Body of pancreas (tissue), 4 donors: ENCODE measurements around the gene SLC38A9.

ENCODE experiments used
- POLR2A ChIP-seq, 3 donors: fragments of 450-650 bp; IDR thresholded peaks; one replicate each; pipeline ENCODE4 v1.6.1; 2016; ENCODE audit warnings: antibody characterized with exemption in 3 of 3, mild to moderate bottlenecking in 2 of 3
- TF ChIP-seq, protein P1 (sequence below), 7 experiments: fragments of 450-650 bp in 4 of 7; fragments of 200-600 bp in 3 of 7; sonication (generic) in 3 of 7; IDR thresholded peaks; one replicate each; pipeline ENCODE4 v1.5.1; 2016 to 2019; ENCODE audit warnings: antibody characterized with exemption in 7 of 7

DNA sequence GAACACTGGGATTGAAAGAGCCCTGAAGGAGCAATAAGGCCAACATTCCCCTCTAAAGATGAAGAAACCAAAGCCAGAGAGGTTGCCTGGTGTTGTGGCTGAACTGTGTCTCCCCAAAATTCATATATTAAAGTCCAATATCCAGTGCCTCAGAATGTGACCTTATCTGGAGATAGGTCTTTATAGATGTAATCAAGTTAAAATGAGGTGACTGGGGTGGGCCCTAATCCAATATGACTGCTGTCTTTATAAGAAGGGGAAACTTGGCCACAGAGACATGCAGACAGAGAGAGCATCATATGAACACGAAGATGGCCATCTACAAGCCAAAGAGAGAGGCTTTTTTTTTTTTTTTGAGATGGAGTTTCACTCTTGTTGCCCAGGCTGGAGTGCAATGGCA lies 110.5 kb downstream of the SLC38A9 start:
- TF ChIP-seq POLR2A (IDR thresholded peaks at IDR 0.05): no peak
- TF ChIP-seq, protein P1, sequence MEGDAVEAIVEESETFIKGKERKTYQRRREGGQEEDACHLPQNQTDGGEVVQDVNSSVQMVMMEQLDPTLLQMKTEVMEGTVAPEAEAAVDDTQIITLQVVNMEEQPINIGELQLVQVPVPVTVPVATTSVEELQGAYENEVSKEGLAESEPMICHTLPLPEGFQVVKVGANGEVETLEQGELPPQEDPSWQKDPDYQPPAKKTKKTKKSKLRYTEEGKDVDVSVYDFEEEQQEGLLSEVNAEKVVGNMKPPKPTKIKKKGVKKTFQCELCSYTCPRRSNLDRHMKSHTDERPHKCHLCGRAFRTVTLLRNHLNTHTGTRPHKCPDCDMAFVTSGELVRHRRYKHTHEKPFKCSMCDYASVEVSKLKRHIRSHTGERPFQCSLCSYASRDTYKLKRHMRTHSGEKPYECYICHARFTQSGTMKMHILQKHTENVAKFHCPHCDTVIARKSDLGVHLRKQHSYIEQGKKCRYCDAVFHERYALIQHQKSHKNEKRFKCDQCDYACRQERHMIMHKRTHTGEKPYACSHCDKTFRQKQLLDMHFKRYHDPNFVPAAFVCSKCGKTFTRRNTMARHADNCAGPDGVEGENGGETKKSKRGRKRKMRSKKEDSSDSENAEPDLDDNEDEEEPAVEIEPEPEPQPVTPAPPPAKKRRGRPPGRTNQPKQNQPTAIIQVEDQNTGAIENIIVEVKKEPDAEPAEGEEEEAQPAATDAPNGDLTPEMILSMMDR (IDR thresholded peaks at IDR 0.05): no peak
